GM20431 (cell line): Measurements from ENCODE around the gene ERFE.

Source experiments
- in situ Hi-C: fragments of 300-500 bp; cut with MseI, MboI; formaldehyde crosslinking; loops from one replicate; pipeline ENCODE4 v1.15.0; 2020; ENCODE audit warnings: low sequenced_read_pairs; ENCODE audit not compliant: unreplicated experiment

ERFE gene

DNA sequence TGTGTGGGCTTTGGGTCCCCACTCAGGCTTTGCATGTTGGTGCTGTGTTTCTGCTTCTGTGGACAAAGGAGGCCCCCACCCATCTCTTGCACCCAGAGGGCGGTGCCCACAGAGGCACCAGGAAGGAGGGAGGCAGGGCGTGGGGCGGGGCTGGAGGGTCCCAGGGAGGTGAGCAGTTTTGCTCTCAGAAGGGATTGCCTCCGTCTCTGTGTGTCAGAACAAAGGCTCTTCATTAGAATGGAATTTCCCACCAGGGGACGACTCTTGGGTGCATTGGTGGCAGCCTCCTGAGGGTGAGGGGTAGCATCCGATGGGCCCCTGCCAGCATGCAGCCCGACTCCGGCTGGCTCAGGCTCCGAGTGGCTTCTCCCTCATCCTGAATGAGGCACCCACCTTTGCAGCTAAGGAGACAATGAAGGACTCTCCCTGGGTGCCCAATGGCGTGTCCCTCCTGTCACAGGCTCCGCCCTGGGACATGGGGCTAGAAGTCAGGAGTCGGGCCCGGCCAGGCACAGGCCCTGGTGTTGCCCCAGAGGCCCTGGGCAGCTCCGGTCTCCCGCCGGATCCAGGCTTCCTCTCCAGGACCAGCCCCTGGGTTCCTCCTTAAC lies 7.0 kb upstream of the ERFE start:
- in situ Hi-C loops: no loop called here

DNA sequence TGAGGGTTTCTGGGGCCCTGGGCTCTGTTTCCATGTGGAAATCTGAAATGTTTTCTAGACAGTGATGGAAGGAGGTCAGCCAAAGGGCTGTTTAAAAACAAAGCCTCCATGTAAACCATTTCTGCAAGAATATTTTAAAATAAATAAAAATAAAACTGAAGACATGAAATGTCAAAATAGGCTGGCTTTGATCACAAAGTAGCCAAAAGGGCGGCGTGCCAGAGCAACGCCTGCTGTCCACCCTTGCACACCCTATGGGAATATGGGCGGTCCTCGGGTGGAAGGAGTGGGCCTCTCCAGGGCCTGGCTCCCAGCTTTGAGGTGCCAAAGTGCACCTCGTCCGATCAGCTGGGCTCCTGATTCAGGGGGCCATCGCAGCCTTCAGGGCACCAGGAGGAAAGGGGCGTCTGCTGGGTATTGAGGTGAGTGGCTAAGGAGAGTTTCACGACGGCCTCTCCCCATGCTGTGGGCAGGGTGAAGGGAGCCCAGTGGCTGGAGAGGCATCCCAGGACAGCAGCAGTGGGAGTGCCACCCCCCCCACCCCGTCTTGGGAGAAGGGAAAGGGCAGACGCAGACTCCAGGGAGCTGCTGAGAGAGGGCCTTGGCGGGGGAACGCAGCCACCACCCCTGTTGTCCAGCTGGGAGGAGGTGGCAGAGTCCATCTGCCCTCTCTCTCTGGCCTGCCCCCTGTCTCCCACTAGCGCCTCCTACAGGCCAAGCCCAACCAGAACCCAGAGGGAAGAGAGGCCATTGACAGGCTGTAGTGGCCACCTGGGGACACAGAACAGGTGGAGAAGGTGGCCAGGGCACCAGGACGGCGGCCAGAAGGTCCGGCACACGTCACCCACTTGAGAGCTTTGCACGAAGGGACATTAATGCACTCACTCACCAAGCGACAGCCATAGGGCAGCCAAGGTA lies 5.7 kb upstream of the ERFE start:
- in situ Hi-C loops: no loop called here

DNA sequence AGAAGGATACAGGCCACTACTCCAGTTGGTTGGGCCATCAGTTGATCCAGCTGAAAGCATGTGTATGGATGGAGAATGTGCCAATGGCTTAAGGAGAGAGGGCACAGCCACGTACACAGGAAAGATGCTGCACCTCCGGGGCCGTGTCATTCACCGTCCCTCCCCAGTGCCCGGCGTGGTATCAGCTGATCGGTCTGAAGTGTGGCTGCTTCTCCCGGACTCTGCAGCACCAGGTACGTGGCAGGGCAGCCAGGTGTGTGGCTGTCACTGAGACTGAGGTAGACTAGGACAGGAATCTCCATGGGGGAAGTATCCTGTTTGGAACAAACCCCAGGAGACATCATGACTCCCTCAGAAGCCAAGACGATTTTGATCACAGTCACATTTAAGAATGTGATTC lies 4.2 kb upstream of the ERFE start:
- in situ Hi-C loops: no loop called here

DNA sequence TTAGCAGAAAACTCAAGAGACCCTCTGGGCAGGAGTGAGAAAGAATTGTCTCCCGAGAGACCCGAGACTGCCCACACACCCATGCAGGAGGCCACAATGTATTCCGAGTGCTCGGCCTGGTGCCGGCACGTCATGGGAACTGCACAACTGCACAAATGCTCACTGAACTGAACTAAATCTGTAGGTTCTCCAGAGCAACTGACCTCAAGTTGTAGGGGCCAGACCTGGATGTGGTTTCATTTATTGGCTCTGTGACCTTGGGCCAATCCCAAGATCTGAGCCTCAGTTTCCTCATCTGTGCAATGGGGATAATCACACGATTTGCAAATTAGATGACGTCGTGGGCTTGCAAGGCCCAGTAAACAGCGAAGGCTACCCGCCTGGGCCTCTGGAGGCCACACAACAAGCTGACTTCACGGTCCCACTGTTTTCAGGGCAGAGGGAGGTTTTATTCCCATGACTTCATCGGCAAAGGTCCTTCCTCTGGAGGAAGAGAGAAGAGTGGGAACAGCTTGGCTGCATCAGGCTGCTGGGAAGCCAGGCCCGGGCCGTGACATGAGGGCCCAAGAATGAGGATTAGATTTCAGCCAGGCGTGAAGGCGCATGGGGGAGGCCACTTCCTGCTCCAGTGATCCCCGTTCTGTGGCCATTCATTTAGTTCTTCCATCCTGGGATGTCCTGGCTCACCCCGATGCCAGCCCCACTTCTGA lies 3.6 kb upstream of the ERFE start:
- in situ Hi-C loops: no loop called here

DNA sequence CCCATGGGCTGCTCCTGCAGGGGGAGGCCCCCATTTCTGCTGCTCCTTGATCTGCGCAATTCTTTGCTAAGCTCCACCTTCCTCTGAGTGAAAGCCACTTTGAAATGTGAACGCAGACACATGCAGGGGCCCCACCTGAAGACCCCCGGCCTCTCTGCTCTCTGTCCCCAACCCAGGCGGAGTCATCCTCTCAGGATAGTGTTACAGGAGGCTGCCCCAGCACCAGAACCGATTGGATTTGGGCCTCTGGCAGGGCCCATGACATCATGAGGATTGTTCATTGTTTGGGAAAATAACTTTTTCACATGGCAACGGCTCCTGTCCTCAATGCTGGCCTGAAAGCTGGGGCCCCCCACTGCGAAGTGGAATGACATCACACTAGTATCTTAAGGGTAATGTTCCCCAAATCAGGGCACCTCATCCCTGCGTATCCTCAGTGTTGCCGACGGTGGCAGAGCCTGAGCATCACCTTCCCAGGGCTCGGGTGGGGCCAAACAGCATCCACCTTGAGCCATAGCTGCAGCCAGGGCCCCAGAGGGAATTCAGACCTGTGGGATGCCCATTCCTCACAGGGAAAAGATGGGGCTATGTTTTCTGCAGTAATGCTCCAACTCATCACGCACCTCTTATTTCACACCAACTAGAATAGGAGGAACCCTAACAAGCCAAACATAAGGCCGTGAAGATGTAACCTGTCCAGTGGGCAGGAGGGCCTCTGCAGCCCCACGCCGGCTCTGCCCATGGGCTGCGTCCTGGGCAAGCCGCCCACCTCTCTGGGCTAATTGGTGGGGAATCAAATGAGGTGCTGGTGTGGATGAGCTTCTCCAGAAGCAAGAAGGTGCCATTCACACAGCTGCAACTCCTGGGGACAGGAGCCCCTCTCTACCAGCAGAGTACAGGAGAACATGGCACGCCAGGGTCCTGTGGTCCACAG lies 2.7 kb upstream of the ERFE start:
- in situ Hi-C loops: no loop called here

DNA sequence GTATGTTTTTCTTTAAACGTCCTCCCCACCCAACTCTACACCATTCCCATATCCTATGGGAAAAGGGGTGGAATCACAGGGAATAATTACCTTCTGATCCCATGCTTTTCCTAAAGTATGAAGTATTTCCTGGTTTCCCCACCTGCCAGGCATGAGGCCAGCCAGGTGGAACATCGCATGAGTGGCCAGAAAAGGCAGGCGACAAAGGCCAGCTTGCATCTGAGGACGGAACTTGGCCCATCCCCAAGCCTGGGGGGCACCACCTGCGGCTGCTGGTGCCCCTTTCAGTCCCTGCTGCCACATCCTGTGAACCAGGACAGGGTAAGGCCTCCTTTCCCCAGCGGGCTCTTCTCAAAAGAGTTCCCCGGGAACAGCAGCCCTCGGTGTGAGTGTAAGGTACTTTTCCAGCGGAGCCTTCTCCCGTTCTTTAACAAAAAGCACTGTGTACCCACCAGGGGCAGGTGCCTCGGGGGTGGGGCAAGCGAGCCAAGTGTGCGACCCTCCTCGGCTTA lies 1.2 kb upstream of the ERFE start:
- in situ Hi-C loops: no loop called here

DNA sequence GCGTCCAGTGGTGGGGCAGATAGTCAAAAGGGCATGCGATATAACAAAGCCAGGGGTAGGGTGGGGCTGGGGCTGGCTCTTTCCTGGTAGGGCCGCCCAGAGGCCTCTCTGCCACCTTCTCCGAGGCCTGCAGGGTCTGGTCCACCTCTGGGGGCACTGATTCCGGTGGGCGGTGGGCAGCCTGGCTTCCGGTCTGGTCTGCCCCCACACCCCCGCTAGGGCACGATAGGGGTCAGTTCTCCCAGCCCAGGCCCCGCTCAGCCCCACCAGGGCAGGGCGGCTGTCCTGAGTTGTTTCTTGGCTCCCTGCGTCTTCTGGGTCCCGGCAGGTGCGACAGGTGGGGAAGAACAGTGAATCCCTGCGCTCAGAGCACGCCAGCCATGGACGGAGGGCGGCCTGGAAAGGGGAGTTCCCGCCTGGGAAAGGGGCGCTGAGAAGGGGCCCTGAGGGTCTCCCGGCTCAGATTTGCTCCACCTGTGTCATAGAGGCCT lies 707 bp upstream of the ERFE start:
- in situ Hi-C loops: no loop called here

DNA sequence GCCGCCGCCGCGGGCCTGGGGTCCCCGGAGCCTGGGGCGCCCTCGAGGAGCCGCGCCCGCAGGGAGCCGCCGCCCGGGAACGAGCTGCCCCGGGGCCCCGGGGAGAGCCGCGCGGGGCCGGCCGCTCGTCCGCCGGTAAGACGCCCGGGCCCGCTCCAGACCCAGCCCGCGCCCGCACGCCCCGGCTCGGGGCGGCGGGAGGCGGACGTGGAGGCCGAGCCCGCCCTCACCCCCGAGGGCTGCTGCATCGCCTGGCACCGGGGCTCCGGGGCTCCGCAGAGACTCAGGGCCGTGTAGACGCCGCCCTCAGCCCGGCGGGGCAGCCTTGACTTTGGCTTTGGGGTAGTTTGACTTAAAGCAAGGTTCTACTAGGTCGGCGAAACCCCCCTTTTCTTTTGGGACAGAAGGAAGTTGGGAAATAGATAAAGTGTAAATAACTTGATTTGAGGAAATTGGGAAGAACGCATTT lies 335 bp downstream of the ERFE start:
- in situ Hi-C loops: no loop called here

DNA sequence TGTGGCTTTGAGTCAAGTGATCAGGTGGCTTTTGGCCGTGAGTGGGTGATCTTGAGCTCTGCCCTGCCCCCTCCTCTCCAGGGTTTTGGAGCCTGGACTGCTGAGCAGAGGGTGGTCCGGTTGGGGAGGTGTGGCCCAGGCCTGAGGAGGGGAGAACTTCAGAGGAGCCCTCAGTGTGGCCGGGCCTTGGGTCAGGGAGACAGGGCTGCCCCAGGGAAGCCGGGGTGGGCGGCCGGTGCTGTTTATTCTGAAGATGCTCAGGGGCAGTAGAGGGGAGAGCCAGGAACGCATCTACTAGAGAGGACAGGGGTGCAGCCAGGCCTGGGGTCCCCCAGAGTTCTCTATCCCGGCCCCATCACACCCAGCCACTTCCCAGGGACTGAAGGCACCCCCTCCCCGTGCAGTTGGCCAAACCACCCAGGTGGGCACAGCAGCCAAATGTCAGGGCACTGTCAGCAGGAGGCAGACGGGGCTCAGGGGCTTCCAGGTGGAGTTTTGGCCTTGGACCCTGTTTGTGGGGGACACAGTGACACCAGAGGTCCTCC lies 963 bp downstream of the ERFE start:
- in situ Hi-C loops: no loop called here

DNA sequence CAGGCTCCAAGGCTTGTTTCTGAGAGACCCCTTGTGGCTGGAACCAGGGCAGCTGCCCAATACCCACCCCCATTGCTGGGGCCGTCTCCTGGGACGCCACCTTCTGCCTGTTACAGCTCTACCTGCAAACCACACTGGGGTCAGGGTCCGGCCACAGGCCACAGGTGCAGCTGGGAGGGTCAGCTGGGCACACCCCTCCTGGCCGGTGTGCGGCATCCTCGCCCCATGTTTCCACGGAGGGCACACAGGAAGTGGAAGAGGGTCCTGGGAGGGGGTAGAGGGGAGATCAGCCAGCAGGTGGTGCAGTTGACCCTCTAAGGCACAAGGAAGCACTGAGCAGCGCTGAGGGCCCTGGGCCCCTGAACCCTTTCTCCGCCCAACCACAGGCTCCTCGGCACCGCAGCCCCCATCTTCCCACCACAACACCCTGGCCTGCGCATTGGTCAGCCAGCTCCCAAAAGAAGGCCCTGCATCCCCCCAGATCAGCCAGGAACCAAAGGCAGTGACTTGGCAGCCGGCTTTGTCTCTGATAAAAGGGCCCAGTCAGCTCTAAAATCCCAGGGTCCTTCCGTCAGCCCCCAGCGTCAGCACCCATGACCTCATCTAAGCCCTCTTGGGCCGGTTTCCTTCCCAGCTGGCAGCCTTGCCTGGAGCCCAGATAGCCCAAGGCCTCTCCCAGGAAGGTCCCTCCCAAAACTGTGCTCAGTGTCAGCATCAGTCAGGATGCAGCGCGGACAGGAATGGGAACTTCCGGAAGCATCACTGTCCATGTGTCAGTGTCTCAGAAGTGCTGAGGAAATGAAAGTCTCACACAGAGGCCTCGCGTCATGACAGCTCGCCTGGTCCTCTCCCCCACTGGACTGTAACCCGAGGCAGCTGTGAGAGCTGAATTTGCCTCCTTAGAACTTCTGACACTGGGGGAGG lies 1.7 kb downstream of the ERFE start:
- in situ Hi-C loops: no loop called here

DNA sequence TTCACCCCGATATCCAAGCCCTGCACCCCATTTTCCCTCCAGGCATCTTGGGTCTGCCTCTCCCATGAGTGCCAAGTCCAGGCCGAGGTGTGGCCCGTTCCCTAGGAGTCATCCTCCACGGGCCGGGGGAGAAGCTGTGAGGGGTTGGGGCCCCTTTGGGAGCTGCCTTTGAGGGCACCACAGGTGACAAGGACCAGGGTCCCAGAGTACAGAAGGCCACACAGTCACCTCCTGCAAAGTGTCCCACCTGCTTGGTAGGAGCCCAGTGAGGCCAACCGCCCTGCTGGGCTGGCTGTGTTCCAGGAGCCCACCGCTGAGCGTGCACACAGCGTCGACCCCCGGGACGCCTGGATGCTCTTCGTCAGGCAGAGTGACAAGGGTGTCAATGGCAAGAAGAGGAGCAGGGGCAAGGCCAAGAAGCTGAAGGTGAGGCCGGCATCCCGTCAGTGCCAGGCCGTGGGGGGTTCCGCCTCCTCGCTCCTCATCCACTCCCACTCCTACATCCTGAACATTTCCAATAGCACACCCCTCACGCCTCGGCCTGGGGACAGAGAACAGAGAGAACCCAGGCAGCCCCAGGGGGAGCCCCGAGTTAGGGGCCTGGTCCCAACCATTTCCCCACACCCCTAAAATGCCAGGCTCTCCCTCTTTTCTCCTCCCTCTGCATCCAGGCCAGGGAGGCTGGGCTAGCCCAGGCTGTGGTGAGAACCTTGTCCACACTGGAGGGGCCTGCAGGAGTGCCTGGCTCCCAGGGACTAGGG lies 2.7 kb downstream of the ERFE start:
- in situ Hi-C loops: no loop called here

DNA sequence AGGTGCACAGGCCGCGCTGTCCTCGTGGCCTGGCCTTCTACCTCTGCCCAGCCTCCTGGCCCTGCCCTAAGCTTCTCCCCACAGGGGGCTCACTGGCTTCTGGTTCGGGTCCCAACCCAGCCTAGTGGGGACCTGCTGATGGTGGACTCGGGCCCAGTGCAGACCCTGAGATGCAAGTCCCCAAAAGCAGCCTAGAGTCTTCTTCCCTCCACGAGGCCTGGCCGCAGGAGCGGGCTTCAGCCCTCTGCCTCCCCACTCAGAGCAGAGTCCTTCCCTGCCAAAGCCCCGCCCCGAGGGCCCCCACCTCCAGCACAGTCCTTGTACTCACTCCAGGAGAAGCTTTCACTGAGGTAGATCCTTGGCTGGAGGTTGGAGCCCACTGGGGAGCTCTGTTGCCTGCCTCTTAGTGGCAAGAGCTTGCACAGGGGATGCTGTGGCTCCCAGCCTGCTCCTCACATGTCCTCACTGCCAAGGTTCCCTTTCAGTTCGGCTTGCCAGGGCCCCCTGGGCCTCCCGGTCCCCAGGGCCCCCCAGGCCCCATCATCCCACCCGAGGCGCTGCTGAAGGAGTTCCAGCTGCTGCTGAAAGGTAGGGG lies 3.6 kb downstream of the ERFE start:
- in situ Hi-C loops: no loop called here

DNA sequence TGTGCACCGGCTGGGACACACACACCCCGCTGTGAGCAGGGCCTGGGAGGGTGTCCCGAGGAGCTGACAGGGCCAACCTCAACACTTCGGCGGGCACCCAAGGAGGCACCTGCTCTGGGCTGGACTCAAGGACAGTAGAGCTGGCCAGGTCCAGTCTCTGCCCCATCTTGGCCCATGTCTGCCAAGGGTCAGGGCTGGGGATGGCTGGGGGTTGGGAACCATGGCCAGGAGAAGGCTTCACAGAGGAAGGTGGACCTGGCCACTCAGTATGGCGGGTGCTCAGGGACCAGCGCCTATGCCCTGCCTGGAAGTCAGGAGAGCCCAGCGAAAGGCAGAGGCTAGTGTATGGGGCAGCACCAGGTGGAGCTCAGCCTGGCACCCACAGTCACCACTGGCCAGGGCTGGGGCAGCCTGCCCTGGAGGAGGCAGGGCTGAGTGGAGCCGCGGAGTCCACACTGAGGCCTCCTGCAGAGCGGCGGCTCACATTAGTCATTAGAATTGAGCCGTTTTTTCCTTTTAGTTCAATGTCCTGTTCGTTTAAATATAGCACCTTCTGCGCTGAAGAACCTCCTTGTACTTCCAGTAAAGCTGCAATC lies 4.2 kb downstream of the ERFE start:
- in situ Hi-C loops: no loop called here

DNA sequence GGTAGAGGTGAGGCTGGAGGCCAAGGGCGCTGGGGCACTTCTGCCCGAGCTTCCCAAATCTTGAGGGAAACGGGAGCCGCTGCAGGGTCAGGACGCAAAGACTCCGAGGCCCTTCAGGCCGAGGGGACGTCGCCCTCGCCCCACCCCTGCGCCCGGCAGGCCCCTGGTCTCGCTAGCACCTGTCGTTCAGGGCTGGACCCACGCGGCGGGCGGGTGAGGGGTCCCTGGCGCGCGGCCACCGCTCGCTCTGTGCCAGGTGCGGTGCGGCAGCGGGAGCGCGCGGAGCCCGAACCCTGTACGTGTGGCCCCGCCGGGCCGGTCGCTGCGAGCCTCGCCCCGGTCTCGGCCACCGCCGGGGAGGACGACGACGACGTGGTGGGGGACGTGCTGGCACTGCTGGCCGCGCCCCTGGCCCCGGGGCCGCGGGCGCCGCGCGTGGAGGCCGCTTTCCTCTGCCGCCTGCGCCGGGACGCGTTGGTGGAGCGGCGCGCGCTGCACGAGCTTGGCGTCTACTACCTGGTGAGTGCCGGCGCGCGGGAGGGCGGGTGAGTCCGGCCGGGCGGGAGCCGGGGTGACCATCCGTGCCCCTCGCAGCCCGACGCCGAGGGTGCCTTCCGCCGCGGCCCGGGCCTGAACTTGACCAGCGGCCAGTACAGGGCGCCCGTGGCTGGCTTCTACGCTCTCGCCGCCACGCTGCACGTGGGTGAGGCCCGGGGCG lies 4.9 kb downstream of the ERFE start:
- in situ Hi-C loops: no loop called here

DNA sequence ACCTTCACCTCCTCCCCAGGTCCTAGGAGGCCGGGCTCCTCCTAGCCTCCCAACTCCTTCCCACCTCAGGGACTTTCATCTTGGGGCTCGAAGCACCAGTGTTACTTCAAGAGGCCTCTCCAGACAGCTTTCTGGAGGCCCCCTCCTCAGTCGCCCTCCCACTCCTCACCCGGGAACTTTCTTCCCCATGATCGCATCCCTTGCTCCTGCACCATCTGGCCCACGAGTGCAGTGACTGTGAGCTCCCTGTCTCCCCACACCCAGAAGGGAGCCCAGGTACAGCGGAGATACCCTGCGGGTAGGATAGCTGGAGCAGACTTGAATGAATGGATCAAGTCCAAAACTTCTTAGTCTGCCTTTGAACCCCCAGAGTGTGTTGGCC lies 6.1 kb downstream of the ERFE start:
- in situ Hi-C loops: no loop called here

DNA sequence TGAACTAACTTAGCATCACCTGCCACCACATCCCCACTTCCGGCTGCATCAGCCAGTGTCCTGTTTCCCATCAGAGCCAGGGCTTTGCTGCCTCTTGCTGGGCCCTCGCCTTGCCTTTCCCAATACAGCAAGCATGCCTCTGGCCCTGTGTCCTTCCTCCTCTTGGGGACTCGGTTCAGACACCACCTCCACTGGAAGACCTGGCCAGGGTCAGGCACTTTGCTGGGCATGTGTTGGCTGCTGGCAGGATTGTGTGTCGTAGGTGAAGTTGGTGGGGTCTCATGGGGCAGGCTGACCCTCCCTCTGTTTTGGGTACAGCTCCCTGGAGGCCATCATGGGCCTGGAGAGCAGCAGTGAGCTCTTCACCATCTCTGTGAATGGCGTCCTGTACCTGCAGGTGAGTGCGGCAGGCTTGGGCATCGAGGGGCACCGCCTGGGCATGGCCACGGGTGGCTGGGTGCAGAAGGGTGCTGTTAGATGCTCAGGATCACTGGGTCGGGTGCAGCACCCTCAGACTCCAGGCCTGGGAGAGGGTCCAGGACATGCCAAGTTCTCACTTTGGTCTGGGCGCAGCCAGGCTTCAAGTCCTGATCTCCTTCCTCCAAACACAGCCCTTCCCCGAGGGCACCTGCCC lies 6.6 kb downstream of the ERFE start:
- in situ Hi-C loops: no loop called here
